A673 (cell line): ENCODE data around the gene KRTAP5-3. TPM values are rescaled to one million over a fixed set of nuclear protein-coding genes. Genes with fewer than 3 reads are reported as not detected.

Experiments
- BruUV-seq: library from RNA; stranded (reverse); fragments of 400-500 nt; replicated peaks from 2 replicates; lab custom pipeline; 2021; lab: Mats Ljungman, UMichigan
- CTCF ChIA-PET: fragments of 300-600 bp; sonication (Branson Sonifier 250); formaldehyde crosslinking; loops from one replicate; lab custom pipeline; 2022; ENCODE audit warnings: antibody characterized with exemption; lab: Charles Lee
- POLR2A ChIA-PET: fragments of 300-600 bp; sonication (Branson Sonifier 250); formaldehyde crosslinking; loops from one replicate; lab custom pipeline; 2022; ENCODE audit warnings: antibody characterized with exemption; ENCODE audit not compliant: low non-redundant PET; lab: Charles Lee
- DNase-seq: peaks from one replicate; pipeline ENCODE4 v3.0.0-alpha.2; 2015; ENCODE audit warnings: low spot score
- H3K27ac ChIP-seq: fragments of 200-600 bp; sonication (generic); 2 replicates; pipeline ENCODE4 v1.5.1; 2016; ENCODE audit warnings: mixed run types, low read depth, mild to moderate bottlenecking, mixed read lengths, antibody characterized with exemption, low read length; ENCODE audit not compliant: poor library complexity, severe bottlenecking
- H3K27me3 ChIP-seq: fragments of 200-600 bp; sonication (generic); replicated peaks from 2 replicates; pipeline ENCODE4 v1.6.1; 2017; ENCODE audit warnings: mixed run types, low read depth, mild to moderate bottlenecking, mixed read lengths, antibody characterized with exemption, low read length; ENCODE audit not compliant: insufficient read depth, poor library complexity
- H3K36me3 ChIP-seq: fragments of 200-600 bp; sonication (generic); 2 replicates; pipeline ENCODE4 v1.6.1; 2016; ENCODE audit warnings: mixed run types, mild to moderate bottlenecking, mixed read lengths, antibody characterized with exemption, low read length; ENCODE audit not compliant: insufficient read depth, poor library complexity, severe bottlenecking
- H3K4me1 ChIP-seq: fragments of 200-600 bp; sonication (generic); 2 replicates; pipeline ENCODE4 v1.6.1; 2017; ENCODE audit warnings: mixed run types, mild to moderate bottlenecking, mixed read lengths, antibody characterized with exemption, low read length; ENCODE audit not compliant: insufficient read depth, poor library complexity, severe bottlenecking
- H3K4me3 ChIP-seq: fragments of 200-600 bp; sonication (generic); 2 replicates; pipeline ENCODE4 v1.5.1; 2016; ENCODE audit warnings: low read depth, mixed run types, mild to moderate bottlenecking, mixed read lengths, low read length; ENCODE audit not compliant: poor library complexity, severe bottlenecking
- H3K9me3 ChIP-seq: fragments of 200-600 bp; sonication (generic); 2 replicates; pipeline ENCODE4 v1.6.1; 2016; ENCODE audit warnings: mixed run types, low read depth, mild to moderate bottlenecking, mixed read lengths, antibody characterized with exemption, low read length; ENCODE audit not compliant: poor library complexity, severe bottlenecking
- EZH2 ChIP-seq: fragments of 200-600 bp; sonication (generic); IDR thresholded peaks from 2 replicates; pipeline ENCODE4 v1.6.1; 2017; ENCODE audit warnings: borderline replicate concordance, low read depth, mild to moderate bottlenecking, mixed read lengths, antibody characterized with exemption, low read length; ENCODE audit not compliant: poor library complexity, severe bottlenecking
- intact Hi-C: fragments of 100-400 bp; cut with micrococcal nuclease; formaldehyde crosslinking; loops from one replicate; pipeline ENCODE4 v1.10.0; 2022; ENCODE audit not compliant: unreplicated experiment
- total RNA-seq: library from RNA; stranded (reverse); gene quantifications from 2 replicates; pipeline ENCODE4 v1.2.3, GENCODE V29; 2021
- TF ChIP-seq, protein P1 (sequence below): fragments of 300-800, 200-600 bp; sonication (generic); conservative IDR thresholded peaks from 2 replicates; pipeline ENCODE4 v1.5.1; 2017; ENCODE audit warnings: low read depth, mild to moderate bottlenecking, antibody characterized with exemption, low read length, moderate library complexity, mixed read lengths

Gene KRTAP5-3
- total RNA-seq, 1 experiment from 2014 or later: not detected

GRCh38 chr11:1632053-1632714 lies 23.9 kb upstream of the KRTAP5-3 start:
- peaks cover 4% of the 10 kb centered on the region for H3K27me3 ChIP-seq
- POLR2A ChIA-PET: no interaction called here
- TF ChIP-seq, protein P1, sequence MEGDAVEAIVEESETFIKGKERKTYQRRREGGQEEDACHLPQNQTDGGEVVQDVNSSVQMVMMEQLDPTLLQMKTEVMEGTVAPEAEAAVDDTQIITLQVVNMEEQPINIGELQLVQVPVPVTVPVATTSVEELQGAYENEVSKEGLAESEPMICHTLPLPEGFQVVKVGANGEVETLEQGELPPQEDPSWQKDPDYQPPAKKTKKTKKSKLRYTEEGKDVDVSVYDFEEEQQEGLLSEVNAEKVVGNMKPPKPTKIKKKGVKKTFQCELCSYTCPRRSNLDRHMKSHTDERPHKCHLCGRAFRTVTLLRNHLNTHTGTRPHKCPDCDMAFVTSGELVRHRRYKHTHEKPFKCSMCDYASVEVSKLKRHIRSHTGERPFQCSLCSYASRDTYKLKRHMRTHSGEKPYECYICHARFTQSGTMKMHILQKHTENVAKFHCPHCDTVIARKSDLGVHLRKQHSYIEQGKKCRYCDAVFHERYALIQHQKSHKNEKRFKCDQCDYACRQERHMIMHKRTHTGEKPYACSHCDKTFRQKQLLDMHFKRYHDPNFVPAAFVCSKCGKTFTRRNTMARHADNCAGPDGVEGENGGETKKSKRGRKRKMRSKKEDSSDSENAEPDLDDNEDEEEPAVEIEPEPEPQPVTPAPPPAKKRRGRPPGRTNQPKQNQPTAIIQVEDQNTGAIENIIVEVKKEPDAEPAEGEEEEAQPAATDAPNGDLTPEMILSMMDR: no peak
- TF ChIP-seq EZH2: no peak

DNA sequence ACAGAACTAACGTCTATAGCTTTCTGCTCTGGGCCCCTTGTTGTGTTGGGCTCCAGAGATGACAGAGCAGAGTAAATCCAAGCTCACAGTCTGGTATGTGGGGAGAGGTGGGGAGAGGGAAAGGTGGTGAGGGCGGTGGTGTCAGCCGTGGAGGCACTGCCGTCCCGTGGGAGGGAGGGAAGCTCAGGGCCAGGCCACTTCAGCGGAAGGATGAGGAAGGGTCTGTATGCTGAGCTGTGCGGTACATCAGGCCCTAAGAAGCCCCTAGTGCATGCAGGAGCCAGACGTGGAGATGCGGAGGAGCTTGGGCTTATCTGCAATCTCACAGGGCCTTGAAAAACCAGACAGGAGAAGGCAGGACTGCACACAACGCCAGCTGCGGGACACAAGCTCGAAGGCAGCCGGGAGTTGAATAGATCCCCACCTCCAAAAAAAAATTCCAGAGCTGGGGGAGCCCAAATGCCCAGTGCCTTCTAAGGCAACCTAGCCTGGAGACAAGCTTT lies 22.9 kb upstream of the KRTAP5-3 start:
- Histone ChIP-seq H3K9me3 (no peaks in the 10 kb centered on the region), H3K36me3 (no peaks in the 10 kb centered on the region), H3K27me3 (peaks cover 4% of the 10 kb centered on the region), H3K4me3 (no peak overlapping the region), H3K4me1 (no peaks in the 10 kb centered on the region), H3K27ac (no peak overlapping the region)
- no peak for DNase-seq
- ChIA-PET CTCF (interaction anchor here (0.5 to 0.8 kb wide), 3 partner anchors 18 to 708 kb away, joined by 4 to 7 read pairs (median 4); no protein-coding TSS in a partner anchor), POLR2A (no interaction called here)
- intact Hi-C loops: no loop called here
- no peak for TF ChIP-seq EZH2
- TF ChIP-seq, protein P1: no peak
- BruUV-seq: no TSS peak

More at GRCh38 chr11:1632053-1632714, 23.9 kb upstream of the KRTAP5-3 start:
- intact Hi-C loops: no loop called here
- H3K4me1 ChIP-seq: no peaks in the 10 kb centered on the region
- H3K36me3 ChIP-seq: no peaks in the 10 kb centered on the region
- CTCF ChIA-PET: no interaction called here
- no peak for DNase-seq
- H3K27ac ChIP-seq: no peak overlapping the region
- H3K4me3 ChIP-seq: no peak overlapping the region
- no peaks in the 10 kb centered on the region for H3K9me3 ChIP-seq
- BruUV-seq: no TSS peak

DNA sequence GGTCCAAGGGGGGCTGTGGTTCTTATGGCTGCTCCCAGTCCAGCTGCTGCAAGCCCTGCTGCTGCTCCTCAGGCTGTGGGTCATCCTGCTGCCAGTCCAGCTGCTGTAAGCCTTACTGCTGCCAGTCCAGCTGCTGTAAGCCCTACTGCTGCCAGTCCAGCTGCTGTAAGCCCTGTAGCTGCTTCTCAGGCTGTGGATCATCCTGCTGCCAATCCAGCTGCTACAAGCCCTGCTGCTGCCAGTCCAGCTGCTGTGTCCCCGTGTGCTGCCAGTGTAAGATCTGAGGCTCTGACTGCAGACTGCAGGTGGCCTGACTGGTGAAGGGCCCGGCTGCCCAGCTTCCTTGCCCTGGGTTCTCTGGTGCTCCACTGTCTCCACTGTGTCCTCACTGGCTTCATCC lies 22.0 kb upstream of the KRTAP5-3 start:
- ChIA-PET CTCF (interaction anchor here (0.8 kb wide), 1 partner anchor 83 kb away, joined by 4 read pairs; no protein-coding TSS in a partner anchor), POLR2A (no interaction called here)
- Histone ChIP-seq H3K36me3 (no peaks in the 10 kb centered on the region), H3K27me3 (no peaks in the 10 kb centered on the region), H3K9me3 (no peaks in the 10 kb centered on the region), H3K27ac (no peak overlapping the region), H3K4me3 (no peak overlapping the region), H3K4me1 (no peaks in the 10 kb centered on the region)
- TF ChIP-seq EZH2: no peak
- TF ChIP-seq, protein P1: no peak
- no peak for DNase-seq
- intact Hi-C loops: no loop called here
- BruUV-seq: no TSS peak
